Activated CD4-positive, CD25-positive, alpha-beta regulatory T cell treated with anti-CD3 and anti-CD28 coated beads, Interleukin-2, amount 50 U/mL, for 24 hours (primary cell): Measurements from ENCODE around the gene TP53AIP1.

Source experiments
- ATAC-seq, 2 donors: fragments of 150-1000 bp; cut with Tn5 transposase; one replicate each; pipeline ENCODE4 v1.10.0; 2021; ENCODE audit warnings: mild to moderate bottlenecking in 1 of 2, moderate library complexity in 1 of 2

The TP53AIP1 gene

DNA sequence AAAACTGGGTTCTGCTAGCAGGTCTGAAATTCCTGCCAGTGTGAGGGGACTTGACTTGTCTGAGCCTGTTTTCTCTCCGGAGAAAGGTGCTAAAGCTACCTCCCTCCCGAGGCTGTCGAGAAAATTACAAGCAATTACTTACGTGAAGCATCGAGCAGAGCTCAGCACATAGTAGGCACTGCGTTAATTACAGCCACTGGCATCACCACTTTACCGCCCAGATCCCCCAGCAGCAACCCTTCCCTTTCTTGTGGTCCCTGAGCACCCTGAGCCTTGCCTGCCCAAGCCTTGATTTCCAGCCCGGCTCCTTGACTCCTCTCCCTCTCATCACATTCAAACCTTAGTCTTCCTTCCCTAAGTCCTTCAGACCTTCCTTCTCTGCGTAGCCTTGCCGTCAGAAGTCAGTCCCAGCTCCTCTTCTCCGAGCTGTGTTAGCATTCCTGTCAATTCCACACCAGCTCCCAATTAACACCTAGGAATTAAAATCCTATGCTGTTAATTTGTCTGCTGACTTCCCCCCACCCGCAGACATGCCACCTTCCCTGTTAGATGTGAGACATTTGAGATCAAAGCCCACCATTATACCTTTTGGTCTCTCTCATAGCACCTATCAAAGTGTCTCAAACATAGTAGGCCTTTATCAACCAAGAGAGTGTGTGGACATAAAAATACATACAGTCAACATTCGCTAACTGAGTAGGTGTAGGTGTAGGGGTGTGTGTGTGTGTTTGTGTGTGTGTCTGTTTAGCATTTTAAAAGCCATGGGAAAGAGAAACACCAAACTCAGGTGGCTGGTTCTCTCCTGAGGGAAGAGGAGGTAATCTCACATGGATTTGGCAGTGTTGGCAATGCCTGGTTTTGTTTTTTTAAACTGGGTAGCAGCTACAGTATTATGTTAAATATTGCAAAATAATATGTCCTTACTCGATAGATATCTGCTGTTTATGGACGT lies 54.4 kb downstream of the TP53AIP1 start:
- no peak for ATAC-seq

- ATAC-seq: no peak
Measured at GRCh38 chr11:128886406-128887124, 56.1 kb downstream of the TP53AIP1 start.
